ENCODE measurements around the gene ETFRF1.

DNA sequence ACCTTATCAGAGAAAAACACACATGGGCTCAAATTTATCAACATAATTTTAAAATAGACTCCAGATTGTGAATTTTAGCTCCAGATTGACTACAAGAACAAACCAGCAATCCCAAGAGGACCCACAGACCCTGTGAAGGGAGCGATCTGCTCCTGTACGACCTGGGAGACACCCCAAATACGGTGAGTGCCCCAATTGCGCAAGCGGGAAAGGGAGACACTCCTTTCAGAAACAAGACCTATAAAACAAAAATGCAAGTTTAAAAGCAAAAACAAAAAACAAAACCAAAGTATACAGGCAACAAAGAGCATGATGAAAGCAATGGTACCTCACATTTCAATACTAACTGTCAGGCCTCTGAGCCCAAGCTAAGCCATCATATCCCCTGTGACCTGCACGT lies 32.2 kb upstream of the ETFRF1 start:
- TF ChIP-seq, protein P1, sequence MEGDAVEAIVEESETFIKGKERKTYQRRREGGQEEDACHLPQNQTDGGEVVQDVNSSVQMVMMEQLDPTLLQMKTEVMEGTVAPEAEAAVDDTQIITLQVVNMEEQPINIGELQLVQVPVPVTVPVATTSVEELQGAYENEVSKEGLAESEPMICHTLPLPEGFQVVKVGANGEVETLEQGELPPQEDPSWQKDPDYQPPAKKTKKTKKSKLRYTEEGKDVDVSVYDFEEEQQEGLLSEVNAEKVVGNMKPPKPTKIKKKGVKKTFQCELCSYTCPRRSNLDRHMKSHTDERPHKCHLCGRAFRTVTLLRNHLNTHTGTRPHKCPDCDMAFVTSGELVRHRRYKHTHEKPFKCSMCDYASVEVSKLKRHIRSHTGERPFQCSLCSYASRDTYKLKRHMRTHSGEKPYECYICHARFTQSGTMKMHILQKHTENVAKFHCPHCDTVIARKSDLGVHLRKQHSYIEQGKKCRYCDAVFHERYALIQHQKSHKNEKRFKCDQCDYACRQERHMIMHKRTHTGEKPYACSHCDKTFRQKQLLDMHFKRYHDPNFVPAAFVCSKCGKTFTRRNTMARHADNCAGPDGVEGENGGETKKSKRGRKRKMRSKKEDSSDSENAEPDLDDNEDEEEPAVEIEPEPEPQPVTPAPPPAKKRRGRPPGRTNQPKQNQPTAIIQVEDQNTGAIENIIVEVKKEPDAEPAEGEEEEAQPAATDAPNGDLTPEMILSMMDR (IDR thresholded peaks at IDR 0.05; ENCODE audit: poor library complexity) = no peak
- TF ChIP-seq EZH2phosphoT487 (IDR thresholded peaks at IDR 0.05; ENCODE audit: low read depth, severe bottlenecking, unreplicated experiment) = no peak
- no peak for TF ChIP-seq EZH2 (IDR thresholded peaks at IDR 0.05; ENCODE audit: borderline replicate concordance)

Measured in hepatocyte (in vitro differentiated cells).